SK-N-SH treated with all-trans-retinoic acid at 6 μM for 48 hours (cell line): Measurements from ENCODE around the gene FAM184A.

Experiments
- ATAC-seq: fragments of 200-7000 bp; cut with Tn5 transposase; 3 replicates; pipeline ENCODE4 v1.9.1; 2020; ENCODE audit warnings: mild to moderate bottlenecking, moderate library complexity
- ARNTL ChIP-seq: fragments of 450-650 bp; formaldehyde crosslinking; IDR thresholded peaks from 2 replicates; pipeline ENCODE4 v1.5.0; 2020; ENCODE audit warnings: low read depth, mild to moderate bottlenecking, moderate library complexity, borderline replicate concordance
- BACH2 ChIP-seq: fragments of 250-450 bp; sonication (Bioruptor Pico); IDR thresholded peaks from 2 replicates; pipeline ENCODE4 v1.9.0; 2021; ENCODE audit warnings: mild to moderate bottlenecking, borderline replicate concordance
- CREB5 ChIP-seq: fragments of 250-450 bp; sonication (Bioruptor Pico); IDR thresholded peaks from 2 replicates; pipeline ENCODE4 v1.5.1; 2020; ENCODE audit warnings: low read depth, mild to moderate bottlenecking, moderate library complexity
- ESRRG ChIP-seq: fragments of 250-450 bp; sonication (Bioruptor Pico); IDR thresholded peaks from 2 replicates; pipeline ENCODE4 v1.6.1; 2021; ENCODE audit warnings: mild to moderate bottlenecking
- GLIS3 ChIP-seq: fragments of 250-450 bp; sonication (Bioruptor Pico); IDR thresholded peaks from 2 replicates; pipeline ENCODE4 v1.5.0; 2020; ENCODE audit warnings: mild to moderate bottlenecking, moderate library complexity
- ISL1 ChIP-seq: fragments of 250-450 bp; sonication (Bioruptor Pico); IDR thresholded peaks from 2 replicates; pipeline ENCODE4 v2.1.2; 2022; ENCODE audit warnings: mild to moderate bottlenecking, moderate library complexity
- PATZ1 ChIP-seq: fragments of 250-450 bp; sonication (Bioruptor Pico); IDR thresholded peaks from 2 replicates; pipeline ENCODE4 v1.8.0; 2020; ENCODE audit warnings: mild to moderate bottlenecking, moderate library complexity, borderline replicate concordance
- POU6F1 ChIP-seq: fragments of 250-450 bp; sonication (Bioruptor Pico); IDR thresholded peaks from 2 replicates; pipeline ENCODE4 v1.8.0; 2021; ENCODE audit warnings: low read depth, mild to moderate bottlenecking, moderate library complexity, borderline replicate concordance
- PPARA ChIP-seq: fragments of 250-450 bp; sonication (Bioruptor Pico); IDR thresholded peaks from 2 replicates; pipeline ENCODE4 v1.5.0; 2020; ENCODE audit warnings: mild to moderate bottlenecking, borderline replicate concordance
- RARB ChIP-seq: fragments of 250-450 bp; sonication (Bioruptor Pico); IDR thresholded peaks from 2 replicates; pipeline ENCODE4 v1.8.0; 2021; ENCODE audit warnings: mild to moderate bottlenecking, moderate library complexity
- SNAI2 ChIP-seq: fragments of 250-450 bp; sonication (Bioruptor Pico); IDR thresholded peaks from 2 replicates; pipeline ENCODE4 v1.5.0; 2020; ENCODE audit warnings: mild to moderate bottlenecking, moderate library complexity
- TCF4 ChIP-seq: fragments of 250-450 bp; sonication (Bioruptor Pico); IDR thresholded peaks from 2 replicates; pipeline ENCODE4 v1.8.0; 2021; ENCODE audit warnings: mild to moderate bottlenecking, moderate library complexity, borderline replicate concordance
- TSHZ2 ChIP-seq: fragments of 250-450 bp; sonication (Bioruptor Pico); IDR thresholded peaks from 2 replicates; pipeline ENCODE4 v1.5.0; 2020; ENCODE audit warnings: mild to moderate bottlenecking, moderate library complexity
- ZFP3 ChIP-seq: fragments of 250-450 bp; sonication (Bioruptor Pico); IDR thresholded peaks from 2 replicates; pipeline ENCODE4 v1.5.0; 2020; ENCODE audit warnings: mild to moderate bottlenecking, moderate library complexity
- ZFP30 ChIP-seq: fragments of 450-650 bp; formaldehyde crosslinking; IDR thresholded peaks from 2 replicates; pipeline ENCODE4 v1.5.0; 2022; ENCODE audit warnings: mild to moderate bottlenecking, moderate library complexity
- ZNF565 ChIP-seq: fragments of 450-650 bp; formaldehyde crosslinking; conservative IDR thresholded peaks from 2 replicates; pipeline ENCODE4 v1.5.0; 2020; ENCODE audit warnings: low read depth, mild to moderate bottlenecking, moderate library complexity
- ZNF70 ChIP-seq: fragments of 450-650 bp; formaldehyde crosslinking; IDR thresholded peaks from 2 replicates; pipeline ENCODE4 v1.5.0; 2020; ENCODE audit warnings: mild to moderate bottlenecking, moderate library complexity
- ZNF8 ChIP-seq: fragments of 450-650 bp; formaldehyde crosslinking; IDR thresholded peaks from 2 replicates; pipeline ENCODE4 v1.5.0; 2020; ENCODE audit warnings: mild to moderate bottlenecking, moderate library complexity

The FAM184A gene

GRCh38 chr6:118996289-118996820 lies 82.1 kb downstream of the FAM184A start:
- TF ChIP-seq ESRRG (CRISPR knock-in tag) (no peak), ZFP3 (no peak)
- no peak for ATAC-seq

- no peak for TF ChIP-seq ZFP3
- no peak for TF ChIP-seq GLIS3
- TF ChIP-seq ZNF70 (CRISPR knock-in tag) = no peak
- TF ChIP-seq TSHZ2 = no peak
- ATAC-seq = no peak
Observed at GRCh38 chr6:118993803-118994251, 84.6 kb downstream of the FAM184A start.

GRCh38 chr6:118993358-118993757 lies 85.1 kb downstream of the FAM184A start:
- ATAC-seq = no peak
- no peak for TF ChIP-seq ISL1 (CRISPR knock-in tag)
- no peak for TF ChIP-seq ARNTL (CRISPR knock-in tag)
- no peak for TF ChIP-seq PPARA (CRISPR knock-in tag)
- TF ChIP-seq ZNF70 (CRISPR knock-in tag) = no peak
- TF ChIP-seq POU6F1 = no peak
- TF ChIP-seq ZFP30 (CRISPR knock-in tag) = no peak
- TF ChIP-seq RARB (CRISPR knock-in tag) = no peak
- TF ChIP-seq ESRRG (CRISPR knock-in tag) = no peak
- no peak for TF ChIP-seq ZNF565
- TF ChIP-seq CREB5 (CRISPR knock-in tag) = no peak
- no peak for TF ChIP-seq BACH2 (CRISPR knock-in tag)
- TF ChIP-seq PATZ1 (CRISPR knock-in tag) = no peak
- TF ChIP-seq GLIS3 = no peak
- no peak for TF ChIP-seq TCF4
- TF ChIP-seq ZFP3 = no peak
- no peak for TF ChIP-seq TSHZ2
- TF ChIP-seq, all 23 proteins: peak for 0

- no peak for ATAC-seq
- no peak for TF ChIP-seq TSHZ2
- no peak for TF ChIP-seq POU6F1
- TF ChIP-seq ZNF70 (CRISPR knock-in tag) = no peak
- TF ChIP-seq BACH2 (CRISPR knock-in tag) = no peak
- no peak for TF ChIP-seq ISL1 (CRISPR knock-in tag)
- no peak for TF ChIP-seq ZNF8 (CRISPR knock-in tag)
- no peak for TF ChIP-seq GLIS3
- no peak for TF ChIP-seq SNAI2 (CRISPR knock-in tag)
- TF ChIP-seq CREB5 (CRISPR knock-in tag) = no peak
Observed at GRCh38 chr6:118992186-118992795, 86.2 kb downstream of the FAM184A start.
